ENCODE results near the gene NPR3. TPM values are rescaled to one million over a fixed set of nuclear protein-coding genes. Genes with fewer than 3 reads are reported as not detected.

The NPR3 gene
- total and polyA plus RNA-seq, 2 of the 8 experiments (the other 6 are each of a cell fraction or from before 2014, with no cell fraction given) = not detected

- TF ChIP-seq CEBPB (IDR thresholded peaks at IDR 0.05; ENCODE audit: low read depth, low read length) (no peak), SP2 (IDR thresholded peaks at IDR 0.05; ENCODE audit: low read length) (no peak), POLR2A (IDR thresholded peaks at IDR 0.05; ENCODE audit: control extremely low read depth in 1 of 2, low read depth in 2 of 2, low read length in 2 of 2) (no peak), RFX5 (IDR thresholded peaks at IDR 0.05; ENCODE audit: borderline replicate concordance, low read depth, low read length) (no peak), CHD2 (IDR thresholded peaks at IDR 0.05; ENCODE audit: low read length) (no peak), KDM5A (IDR thresholded peaks at IDR 0.05; ENCODE audit: low read length) (no peak), MAFK (IDR thresholded peaks at IDR 0.05; ENCODE audit: low read depth, low read length) (no peak), BCL11A (IDR thresholded peaks at IDR 0.05; ENCODE audit: low read depth in 2 of 2, low read length in 2 of 2) (no peak), EGR1 (IDR thresholded peaks at IDR 0.05; ENCODE audit: borderline replicate concordance, low read depth, low read length) (no peak), YY1 (IDR thresholded peaks at IDR 0.05; ENCODE audit: low read depth, low read length) (no peak), TAF1 (IDR thresholded peaks at IDR 0.05; ENCODE audit: low read depth, low read length) (no peak), EP300 (IDR thresholded peaks at IDR 0.05; ENCODE audit: borderline replicate concordance in 1 of 2, low read depth in 2 of 2, low read length in 2 of 2) (no peak), BRCA1 (IDR thresholded peaks at IDR 0.05; ENCODE audit: low read depth, low read length) (no peak), RAD21 (IDR thresholded peaks at IDR 0.05 in 1 of 2, conservative IDR thresholded peaks at IDR 0.05 in 1 of 2; ENCODE audit: low read depth in 2 of 2, low read length in 2 of 2) (0 out of 4 replicates have a peak, but pooled peaks of 1 of the 2 experiments have one; percentile 8), EZH2 (IDR thresholded peaks at IDR 0.05; ENCODE audit: low read depth, low read length, severe bottlenecking) (peak; percentile 95), HDAC6 (IDR thresholded peaks at IDR 0.05; ENCODE audit: low read depth, low read length) (no peak), FOSL1 (IDR thresholded peaks at IDR 0.05; ENCODE audit: insufficient read depth, low read depth, low read length) (no peak), RBBP5 (IDR thresholded peaks at IDR 0.05; ENCODE audit: borderline replicate concordance, low read depth, low read length) (0 out of 2 replicates have a peak, but pooled peaks have one; percentile 15)
- TF ChIP-seq, protein P1, sequence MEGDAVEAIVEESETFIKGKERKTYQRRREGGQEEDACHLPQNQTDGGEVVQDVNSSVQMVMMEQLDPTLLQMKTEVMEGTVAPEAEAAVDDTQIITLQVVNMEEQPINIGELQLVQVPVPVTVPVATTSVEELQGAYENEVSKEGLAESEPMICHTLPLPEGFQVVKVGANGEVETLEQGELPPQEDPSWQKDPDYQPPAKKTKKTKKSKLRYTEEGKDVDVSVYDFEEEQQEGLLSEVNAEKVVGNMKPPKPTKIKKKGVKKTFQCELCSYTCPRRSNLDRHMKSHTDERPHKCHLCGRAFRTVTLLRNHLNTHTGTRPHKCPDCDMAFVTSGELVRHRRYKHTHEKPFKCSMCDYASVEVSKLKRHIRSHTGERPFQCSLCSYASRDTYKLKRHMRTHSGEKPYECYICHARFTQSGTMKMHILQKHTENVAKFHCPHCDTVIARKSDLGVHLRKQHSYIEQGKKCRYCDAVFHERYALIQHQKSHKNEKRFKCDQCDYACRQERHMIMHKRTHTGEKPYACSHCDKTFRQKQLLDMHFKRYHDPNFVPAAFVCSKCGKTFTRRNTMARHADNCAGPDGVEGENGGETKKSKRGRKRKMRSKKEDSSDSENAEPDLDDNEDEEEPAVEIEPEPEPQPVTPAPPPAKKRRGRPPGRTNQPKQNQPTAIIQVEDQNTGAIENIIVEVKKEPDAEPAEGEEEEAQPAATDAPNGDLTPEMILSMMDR (IDR thresholded peaks at IDR 0.05; ENCODE audit: control extremely low read depth in 1 of 3, insufficient read depth in 1 of 3, low read depth in 1 of 3, low read length in 3 of 3) = peak in 2 of 3 experiments; percentile 2 to 17; a peak in 2 of 4 replicates
Observed at GRCh38 chr5:32712481-32713360, 1.6 kb downstream of the NPR3 start (continued).

Measured in H1 (cell line).